ENCODE results near the gene GRIK3.

Gene GRIK3

GRCh38 chr1:36963006-36963405, 71.3 kb downstream of the GRIK3 start:
- TF ChIP-seq TAF1 (IDR thresholded peaks at IDR 0.05; ENCODE audit: low read depth) (no peak), EP300 (IDR thresholded peaks at IDR 0.05; ENCODE audit: borderline replicate concordance) (no peak), RAD21 (IDR thresholded peaks at IDR 0.05; ENCODE audit: low read depth) (no peak), CREB1 (IDR thresholded peaks at IDR 0.05; ENCODE audit: low read depth) (no peak), TCF12 (IDR thresholded peaks at IDR 0.05; ENCODE audit: low read depth) (no peak), NFIC (IDR thresholded peaks at IDR 0.05) (no peak), CEBPB (IDR thresholded peaks at IDR 0.05) (no peak), FOXM1 (IDR thresholded peaks at IDR 0.05; ENCODE audit: borderline replicate concordance, low read depth) (no peak), TEAD4 (IDR thresholded peaks at IDR 0.05) (no peak), USF1 (IDR thresholded peaks at IDR 0.05) (no peak)

GRCh38 chr1:36961062-36961615, 73.2 kb downstream of the GRIK3 start:
- TF ChIP-seq RAD21 (IDR thresholded peaks at IDR 0.05; ENCODE audit: low read depth) (no peak), ZBTB7A (IDR thresholded peaks at IDR 0.05; ENCODE audit: low read depth) (no peak), NFIC (IDR thresholded peaks at IDR 0.05) (no peak), TEAD4 (IDR thresholded peaks at IDR 0.05) (no peak), REST (IDR thresholded peaks at IDR 0.05; ENCODE audit: low read depth) (no peak)

GRCh38 chr1:36956570-36956969, 77.7 kb downstream of the GRIK3 start:
- no peak for TF ChIP-seq CEBPB (IDR thresholded peaks at IDR 0.05)
- TF ChIP-seq NFIC (IDR thresholded peaks at IDR 0.05), result no peak
- no peak for TF ChIP-seq EP300 (IDR thresholded peaks at IDR 0.05; ENCODE audit: borderline replicate concordance)
- TF ChIP-seq TCF12 (IDR thresholded peaks at IDR 0.05; ENCODE audit: low read depth), result no peak
- no peak for TF ChIP-seq YY1 (IDR thresholded peaks at IDR 0.05; ENCODE audit: low read depth)
- TF ChIP-seq CREB1 (IDR thresholded peaks at IDR 0.05; ENCODE audit: low read depth), result no peak
- no peak for TF ChIP-seq EGR1 (IDR thresholded peaks at IDR 0.05)
- TF ChIP-seq USF1 (IDR thresholded peaks at IDR 0.05), result no peak
- TF ChIP-seq ZBTB7A (IDR thresholded peaks at IDR 0.05; ENCODE audit: low read depth), result no peak
- TF ChIP-seq TAF1 (IDR thresholded peaks at IDR 0.05; ENCODE audit: low read depth), result no peak
- no peak for TF ChIP-seq TEAD4 (IDR thresholded peaks at IDR 0.05)
- TF ChIP-seq REST (IDR thresholded peaks at IDR 0.05; ENCODE audit: low read depth), result no peak
- TF ChIP-seq MAX (IDR thresholded peaks at IDR 0.05), result no peak

GRCh38 chr1:36955016-36955415, 79.3 kb downstream of the GRIK3 start:
- TF ChIP-seq TAF1 (IDR thresholded peaks at IDR 0.05; ENCODE audit: low read depth), result no peak
- TF ChIP-seq EP300 (IDR thresholded peaks at IDR 0.05; ENCODE audit: borderline replicate concordance), result no peak
- TF ChIP-seq ZBTB7A (IDR thresholded peaks at IDR 0.05; ENCODE audit: low read depth), result no peak
- no peak for TF ChIP-seq YY1 (IDR thresholded peaks at IDR 0.05; ENCODE audit: low read depth)
- TF ChIP-seq NFIC (IDR thresholded peaks at IDR 0.05), result no peak
- TF ChIP-seq CEBPB (IDR thresholded peaks at IDR 0.05), result no peak
- TF ChIP-seq EGR1 (IDR thresholded peaks at IDR 0.05), result no peak
- no peak for TF ChIP-seq MAX (IDR thresholded peaks at IDR 0.05)
- TF ChIP-seq CREB1 (IDR thresholded peaks at IDR 0.05; ENCODE audit: low read depth), result no peak
- TF ChIP-seq TEAD4 (IDR thresholded peaks at IDR 0.05), result no peak
- TF ChIP-seq REST (IDR thresholded peaks at IDR 0.05; ENCODE audit: low read depth), result no peak
- no peak for TF ChIP-seq RAD21 (IDR thresholded peaks at IDR 0.05; ENCODE audit: low read depth)
- no peak for TF ChIP-seq TCF12 (IDR thresholded peaks at IDR 0.05; ENCODE audit: low read depth)
- TF ChIP-seq FOXM1 (IDR thresholded peaks at IDR 0.05; ENCODE audit: borderline replicate concordance, low read depth), result no peak
- no peak for TF ChIP-seq USF1 (IDR thresholded peaks at IDR 0.05)
